ENCODE measurements around the gene AGBL1.
"Not testable (repeated sequence)": the region's sequence is repeated elsewhere in the genome, so short reads cannot be mapped to it uniquely, and the experiment has no call there.

AGBL1 gene

GRCh38 chr15:87032295-87032694 lies 952.6 kb downstream of the AGBL1 start:
- no peak for DNase-seq

GRCh38 chr15:87033056-87033455 lies 953.4 kb downstream of the AGBL1 start:
- no peak for DNase-seq

GRCh38 chr15:87034886-87035285 lies 955.2 kb downstream of the AGBL1 start:
- DNase-seq = no peak

GRCh38 chr15:87038404-87038803 lies 958.7 kb downstream of the AGBL1 start:
- no peak for DNase-seq

- not testable (repeated sequence) for DNase-seq
Observed at GRCh38 chr15:87042619-87043018, 962.9 kb downstream of the AGBL1 start.

- no peak for DNase-seq
Observed at GRCh38 chr15:87045746-87046145, 966.1 kb downstream of the AGBL1 start.

GRCh38 chr15:87047203-87047965 lies 967.7 kb downstream of the AGBL1 start:
- DNase-seq = no peak

All from CD4-positive, alpha-beta T cell treated with Interleukin-15 for 1 hour (primary cell).